Iris pigment epithelial cell (primary cell): Measurements from ENCODE around the gene CCDC90B.

Source experiments
- DNase-seq: peaks from one replicate; pipeline ENCODE4 v3.0.0-alpha.2; 2011; ENCODE audit warnings: low read depth

Gene CCDC90B

GRCh38 chr11:83235825-83236224 lies 50.3 kb downstream of the CCDC90B start:
- DNase-seq, result peak; percentile 67

- DNase-seq, result no peak
Observed at GRCh38 chr11:83223457-83223856, 62.7 kb downstream of the CCDC90B start.

- peak; percentile 43 for DNase-seq
Observed at GRCh38 chr11:83222499-83222898, 63.7 kb downstream of the CCDC90B start.

- DNase-seq, result no peak
Observed at GRCh38 chr11:83221694-83222093, 64.5 kb downstream of the CCDC90B start.

- DNase-seq, result no peak
Observed at GRCh38 chr11:83220260-83220659, 65.9 kb downstream of the CCDC90B start.

GRCh38 chr11:83219095-83219494 lies 67.1 kb downstream of the CCDC90B start:
- no peak for DNase-seq
